ENCODE results near the gene CFAP221.

CFAP221 gene

GRCh38 chr2:119684518-119684917 is 140.3 kb downstream of the CFAP221 start:
- no peak overlapping the region for H3K4me3 ChIP-seq (ENCODE audit: insufficient read depth, low read depth, low read length)
- peaks cover 13% of the 10 kb centered on the region for H3K36me3 ChIP-seq (ENCODE audit: control insufficient read depth, insufficient read depth, low read length)
- H3K27me3 ChIP-seq (ENCODE audit: control insufficient read depth, insufficient read depth, low read length, poor library complexity, severe bottlenecking): no peaks in the 10 kb centered on the region
- 85 to 87% methylated on average over 3 of the region's 3 CpGs for WGBS, 2 experiments
- no peaks in the 10 kb centered on the region for H3K9me3 ChIP-seq (ENCODE audit: control insufficient read depth, low read length)
- H3K4me1 ChIP-seq (ENCODE audit: control insufficient read depth, insufficient read depth, low read length): peaks cover 8% of the 10 kb centered on the region
- H3K27ac ChIP-seq (ENCODE audit: insufficient read depth, low read depth, low read length, poor library complexity, severe bottlenecking): no peak overlapping the region

- WGBS, 2 experiments: 93 to 96% methylated on average over 12 of the region's 12 CpGs
- no peaks in the 10 kb centered on the region for H3K9me3 ChIP-seq (ENCODE audit: control insufficient read depth, low read length)
- peaks cover 9% of the 10 kb centered on the region for H3K36me3 ChIP-seq (ENCODE audit: control insufficient read depth, insufficient read depth, low read length)
- H3K4me1 ChIP-seq (ENCODE audit: control insufficient read depth, insufficient read depth, low read length): no peaks in the 10 kb centered on the region
- no peaks in the 10 kb centered on the region for H3K27me3 ChIP-seq (ENCODE audit: control insufficient read depth, insufficient read depth, low read length, poor library complexity, severe bottlenecking)
- H3K4me3 ChIP-seq (ENCODE audit: insufficient read depth, low read depth, low read length): no peak overlapping the region
- H3K27ac ChIP-seq (ENCODE audit: insufficient read depth, low read depth, low read length, poor library complexity, severe bottlenecking): no peak overlapping the region
Measured at GRCh38 chr2:119688616-119689015, 144.4 kb downstream of the CFAP221 start.

- H3K27me3 ChIP-seq (ENCODE audit: control insufficient read depth, insufficient read depth, low read length, poor library complexity, severe bottlenecking): no peaks in the 10 kb centered on the region
- peaks cover 9% of the 10 kb centered on the region for H3K36me3 ChIP-seq (ENCODE audit: control insufficient read depth, insufficient read depth, low read length)
- WGBS, 2 experiments: 92 to 94% methylated on average over 4 of the region's 4 CpGs
Measured at GRCh38 chr2:119689218-119689617, 145.0 kb downstream of the CFAP221 start.

GRCh38 chr2:119691189-119691588 is 146.9 kb downstream of the CFAP221 start:
- H3K9me3 ChIP-seq (ENCODE audit: control insufficient read depth, low read length): no peaks in the 10 kb centered on the region
- H3K4me1 ChIP-seq (ENCODE audit: control insufficient read depth, insufficient read depth, low read length): peaks cover 17% of the 10 kb centered on the region
- H3K27ac ChIP-seq (ENCODE audit: insufficient read depth, low read depth, low read length, poor library complexity, severe bottlenecking): no peak overlapping the region
- H3K27me3 ChIP-seq (ENCODE audit: control insufficient read depth, insufficient read depth, low read length, poor library complexity, severe bottlenecking): no peaks in the 10 kb centered on the region
- no peak overlapping the region for H3K4me3 ChIP-seq (ENCODE audit: insufficient read depth, low read depth, low read length)
- 92 to 93% methylated on average over 7 of the region's 7 CpGs for WGBS, 2 experiments
- H3K36me3 ChIP-seq (ENCODE audit: control insufficient read depth, insufficient read depth, low read length): peaks cover 9% of the 10 kb centered on the region

More at GRCh38 chr2:119689218-119689617, 145.0 kb downstream of the CFAP221 start:
- H3K4me3 ChIP-seq (ENCODE audit: insufficient read depth, low read depth, low read length): no peak overlapping the region
- no peak overlapping the region for H3K27ac ChIP-seq (ENCODE audit: insufficient read depth, low read depth, low read length, poor library complexity, severe bottlenecking)
- H3K4me1 ChIP-seq (ENCODE audit: control insufficient read depth, insufficient read depth, low read length): peaks cover under 1% of the 10 kb centered on the region
- no peaks in the 10 kb centered on the region for H3K9me3 ChIP-seq (ENCODE audit: control insufficient read depth, low read length)

GRCh38 chr2:119691651-119692245 is 147.5 kb downstream of the CFAP221 start:
- peaks cover 6% of the 10 kb centered on the region for H3K36me3 ChIP-seq (ENCODE audit: control insufficient read depth, insufficient read depth, low read length)
- no peaks in the 10 kb centered on the region for H3K27me3 ChIP-seq (ENCODE audit: control insufficient read depth, insufficient read depth, low read length, poor library complexity, severe bottlenecking)
- H3K4me1 ChIP-seq (ENCODE audit: control insufficient read depth, insufficient read depth, low read length): peaks cover 17% of the 10 kb centered on the region
- 90 to 96% methylated on average over 12 of the region's 12 CpGs for WGBS, 2 experiments
- H3K4me3 ChIP-seq (ENCODE audit: insufficient read depth, low read depth, low read length): no peak overlapping the region
- H3K27ac ChIP-seq (ENCODE audit: insufficient read depth, low read depth, low read length, poor library complexity, severe bottlenecking): no peak overlapping the region
- H3K9me3 ChIP-seq (ENCODE audit: control insufficient read depth, low read length): no peaks in the 10 kb centered on the region

- no peaks in the 10 kb centered on the region for H3K9me3 ChIP-seq (ENCODE audit: control insufficient read depth, low read length)
Measured at GRCh38 chr2:119692310-119692709, 148.1 kb downstream of the CFAP221 start.

GRCh38 chr2:119692954-119693353 is 148.7 kb downstream of the CFAP221 start:
- WGBS, 2 experiments: 82 to 83% methylated on average over 7 of the region's 7 CpGs
- Histone ChIP-seq H3K4me3 (ENCODE audit: insufficient read depth, low read depth, low read length) (no peak overlapping the region), H3K36me3 (ENCODE audit: control insufficient read depth, insufficient read depth, low read length) (no peaks in the 10 kb centered on the region), H3K27ac (ENCODE audit: insufficient read depth, low read depth, low read length, poor library complexity, severe bottlenecking) (no peak overlapping the region), H3K9me3 (ENCODE audit: control insufficient read depth, low read length) (no peaks in the 10 kb centered on the region), H3K4me1 (ENCODE audit: control insufficient read depth, insufficient read depth, low read length) (peaks cover 17% of the 10 kb centered on the region), H3K27me3 (ENCODE audit: control insufficient read depth, insufficient read depth, low read length, poor library complexity, severe bottlenecking) (no peaks in the 10 kb centered on the region)

More at GRCh38 chr2:119692310-119692709, 148.1 kb downstream of the CFAP221 start:
- H3K4me3 ChIP-seq (ENCODE audit: insufficient read depth, low read depth, low read length): no peak overlapping the region
- peaks cover 17% of the 10 kb centered on the region for H3K4me1 ChIP-seq (ENCODE audit: control insufficient read depth, insufficient read depth, low read length)
- H3K27ac ChIP-seq (ENCODE audit: insufficient read depth, low read depth, low read length, poor library complexity, severe bottlenecking): no peak overlapping the region
- peaks cover under 1% of the 10 kb centered on the region for H3K36me3 ChIP-seq (ENCODE audit: control insufficient read depth, insufficient read depth, low read length)
- 93 to 94% methylated on average over 7 of the region's 7 CpGs for WGBS, 2 experiments
- H3K27me3 ChIP-seq (ENCODE audit: control insufficient read depth, insufficient read depth, low read length, poor library complexity, severe bottlenecking): no peaks in the 10 kb centered on the region

- WGBS, 2 experiments: 78 to 91% methylated on average over 3 of the region's 3 CpGs
- H3K4me1 ChIP-seq (ENCODE audit: control insufficient read depth, insufficient read depth, low read length): peaks cover 17% of the 10 kb centered on the region
- H3K4me3 ChIP-seq (ENCODE audit: insufficient read depth, low read depth, low read length): no peak overlapping the region
- no peaks in the 10 kb centered on the region for H3K9me3 ChIP-seq (ENCODE audit: control insufficient read depth, low read length)
- H3K27ac ChIP-seq (ENCODE audit: insufficient read depth, low read depth, low read length, poor library complexity, severe bottlenecking): no peak overlapping the region
- H3K27me3 ChIP-seq (ENCODE audit: control insufficient read depth, insufficient read depth, low read length, poor library complexity, severe bottlenecking): no peaks in the 10 kb centered on the region
- no peaks in the 10 kb centered on the region for H3K36me3 ChIP-seq (ENCODE audit: control insufficient read depth, insufficient read depth, low read length)
Measured at GRCh38 chr2:119693567-119693966, 149.3 kb downstream of the CFAP221 start.

GRCh38 chr2:119693967-119694366 is 149.7 kb downstream of the CFAP221 start:
- no peaks in the 10 kb centered on the region for H3K36me3 ChIP-seq (ENCODE audit: control insufficient read depth, insufficient read depth, low read length)
- H3K27me3 ChIP-seq (ENCODE audit: control insufficient read depth, insufficient read depth, low read length, poor library complexity, severe bottlenecking): no peaks in the 10 kb centered on the region
- 91 to 95% methylated on average over 5 of the region's 5 CpGs for WGBS, 2 experiments

GRCh38 chr2:119694470-119694844 is 150.2 kb downstream of the CFAP221 start:
- H3K36me3 ChIP-seq (ENCODE audit: control insufficient read depth, insufficient read depth, low read length): no peaks in the 10 kb centered on the region
- H3K27me3 ChIP-seq (ENCODE audit: control insufficient read depth, insufficient read depth, low read length, poor library complexity, severe bottlenecking): no peaks in the 10 kb centered on the region
- H3K4me1 ChIP-seq (ENCODE audit: control insufficient read depth, insufficient read depth, low read length): peaks cover 23% of the 10 kb centered on the region
- no peak overlapping the region for H3K4me3 ChIP-seq (ENCODE audit: insufficient read depth, low read depth, low read length)
- no peak overlapping the region for H3K27ac ChIP-seq (ENCODE audit: insufficient read depth, low read depth, low read length, poor library complexity, severe bottlenecking)
- 73 to 81% methylated on average over 10 of the region's 10 CpGs for WGBS, 2 experiments
- H3K9me3 ChIP-seq (ENCODE audit: control insufficient read depth, low read length): no peaks in the 10 kb centered on the region

More at GRCh38 chr2:119693967-119694366, 149.7 kb downstream of the CFAP221 start:
- H3K27ac ChIP-seq (ENCODE audit: insufficient read depth, low read depth, low read length, poor library complexity, severe bottlenecking): no peak overlapping the region
- no peak overlapping the region for H3K4me3 ChIP-seq (ENCODE audit: insufficient read depth, low read depth, low read length)
- H3K4me1 ChIP-seq (ENCODE audit: control insufficient read depth, insufficient read depth, low read length): peaks cover 18% of the 10 kb centered on the region
- no peaks in the 10 kb centered on the region for H3K9me3 ChIP-seq (ENCODE audit: control insufficient read depth, low read length)

Data from ectodermal cell (in vitro differentiated cells).